HG03571 (cell line): ENCODE results near the gene LMO2.

Source experiments
- ATAC-seq: cut with Tn5 transposase; IDR thresholded peaks from one replicate; pipeline ENCODE4 v1.9.1; 2021; ENCODE audit not compliant: unreplicated experiment

The LMO2 gene

DNA sequence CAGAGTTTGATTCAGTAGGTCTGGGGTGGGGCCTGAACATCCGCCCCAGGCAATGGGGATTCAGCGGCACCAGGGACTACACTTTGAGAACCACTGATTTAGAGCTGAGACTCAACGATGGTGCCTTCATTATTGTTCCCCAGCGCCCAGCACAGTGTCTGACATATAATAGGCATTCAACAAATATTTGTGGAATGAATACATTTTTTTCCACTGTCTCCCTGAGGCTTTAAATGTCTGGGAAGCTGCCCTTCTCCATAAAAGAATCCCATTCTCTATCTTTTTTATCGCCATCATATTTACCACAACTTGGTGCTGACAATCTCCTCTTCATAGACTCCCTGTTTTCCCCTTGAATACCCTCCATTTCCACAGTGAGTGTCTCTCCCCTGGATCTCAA lies 23.6 kb upstream of the LMO2 start:
- ATAC-seq = no peak

DNA sequence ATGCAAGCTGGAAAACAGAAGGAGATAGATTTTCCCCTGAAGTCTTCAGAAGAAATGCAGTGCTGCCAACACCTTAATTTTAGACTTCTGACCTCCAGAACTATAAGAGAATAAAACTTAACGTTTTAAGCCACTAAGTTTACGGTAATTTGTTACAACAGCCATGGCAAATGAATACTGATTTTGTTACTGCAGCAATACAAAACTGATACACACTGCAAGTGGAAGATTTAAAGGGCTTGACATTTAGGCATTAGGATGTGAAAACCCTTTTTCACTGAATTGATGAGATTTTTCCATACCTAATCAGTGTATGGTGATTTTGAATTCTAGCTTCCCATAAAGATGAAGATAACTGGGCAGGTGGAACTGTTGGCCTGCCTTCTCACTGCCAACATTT lies 22.1 kb upstream of the LMO2 start:
- no peak for ATAC-seq

DNA sequence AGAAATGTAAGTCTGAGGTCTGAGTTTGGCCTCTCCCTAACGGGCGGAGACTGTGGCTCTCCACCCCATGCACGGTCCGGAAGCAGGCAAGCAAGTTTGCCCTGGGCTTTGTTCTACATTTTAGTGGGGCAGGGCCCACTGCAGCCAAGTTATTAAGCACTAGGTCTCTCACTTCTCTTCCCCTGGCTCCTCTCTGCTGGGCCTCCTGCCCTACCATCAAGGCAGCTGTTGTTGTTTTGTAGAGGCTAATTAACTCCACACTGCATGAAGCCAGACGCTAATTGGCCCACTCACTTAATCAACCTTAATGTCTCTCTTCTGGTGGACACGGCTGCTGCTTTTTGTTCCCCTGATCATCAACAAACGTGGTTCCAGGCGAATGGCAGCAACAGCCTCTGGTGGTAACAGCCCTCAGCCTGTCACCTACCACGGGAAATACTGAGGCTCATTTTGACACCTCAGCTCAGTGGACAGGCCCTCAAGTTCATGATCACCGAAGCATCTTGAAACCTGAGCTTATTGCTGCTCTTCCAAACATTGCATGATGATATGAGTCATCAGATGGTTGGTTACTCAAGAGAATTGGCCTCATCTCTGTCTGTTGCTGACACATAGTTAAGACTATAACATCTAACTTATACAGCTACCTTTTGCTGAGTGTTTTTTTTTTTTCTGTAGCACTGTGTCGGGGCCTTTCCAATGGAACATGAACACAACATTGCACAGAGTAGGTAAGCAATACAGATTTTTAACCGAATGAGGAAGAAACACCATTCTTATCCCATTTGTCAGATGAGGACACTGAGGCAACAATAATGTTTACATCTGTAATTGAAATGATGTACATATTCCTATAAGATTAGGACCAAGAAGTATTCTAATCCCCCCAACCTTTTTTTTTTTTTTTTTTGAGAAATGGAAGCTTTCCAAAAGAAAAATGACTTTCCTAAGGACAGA lies 20.8 kb upstream of the LMO2 start:
- peak; percentile 83 for ATAC-seq

DNA sequence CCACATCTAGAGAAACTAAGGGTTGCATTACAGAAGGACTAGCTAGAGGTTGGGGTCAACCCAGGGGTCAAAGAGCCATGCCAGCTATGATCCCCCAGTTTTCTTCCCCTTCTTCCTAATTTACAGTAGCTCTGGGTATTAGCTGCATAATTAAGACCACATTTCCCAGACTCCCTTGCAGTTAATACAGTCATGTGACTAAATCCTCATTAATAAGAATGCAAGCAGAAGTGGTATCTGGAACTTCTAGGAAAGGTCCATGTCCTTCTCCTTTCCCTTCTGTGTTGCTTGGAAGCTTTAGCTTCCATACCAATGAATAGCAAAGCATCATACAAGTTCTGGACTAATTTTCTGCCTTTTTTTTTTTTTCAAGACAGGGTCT lies 19.1 kb upstream of the LMO2 start:
- no peak for ATAC-seq

DNA sequence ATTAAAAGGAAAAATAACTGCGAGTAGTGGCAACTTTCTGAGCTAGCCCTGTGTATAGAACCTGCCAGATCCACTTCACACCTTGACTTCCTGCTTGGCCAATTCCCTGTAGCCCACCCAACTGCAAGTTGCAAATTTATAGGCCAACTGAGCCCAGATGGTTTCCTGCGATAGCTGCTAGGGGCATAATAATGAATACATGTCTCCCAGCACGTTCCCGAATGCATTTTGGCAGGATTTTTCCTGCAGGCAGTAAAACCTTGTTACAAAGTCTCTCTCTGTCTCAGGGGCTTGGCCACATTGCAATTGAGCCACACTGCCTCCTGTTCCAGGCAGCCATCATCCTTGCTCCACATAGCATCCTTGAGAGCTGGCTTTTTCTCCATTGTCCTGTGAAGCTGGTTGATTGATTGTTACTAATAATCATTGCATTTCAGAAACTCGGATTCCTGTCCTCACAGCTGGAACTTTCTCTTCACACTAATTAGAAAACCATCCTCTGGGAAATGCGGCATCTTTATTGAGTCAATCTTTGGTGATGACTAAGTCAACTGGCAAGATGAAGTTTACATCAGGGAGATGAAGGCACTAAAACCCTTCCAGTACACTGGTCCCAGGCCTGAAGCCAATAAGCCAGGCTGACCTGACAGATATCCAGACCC lies 18.6 kb upstream of the LMO2 start:
- no peak for ATAC-seq

DNA sequence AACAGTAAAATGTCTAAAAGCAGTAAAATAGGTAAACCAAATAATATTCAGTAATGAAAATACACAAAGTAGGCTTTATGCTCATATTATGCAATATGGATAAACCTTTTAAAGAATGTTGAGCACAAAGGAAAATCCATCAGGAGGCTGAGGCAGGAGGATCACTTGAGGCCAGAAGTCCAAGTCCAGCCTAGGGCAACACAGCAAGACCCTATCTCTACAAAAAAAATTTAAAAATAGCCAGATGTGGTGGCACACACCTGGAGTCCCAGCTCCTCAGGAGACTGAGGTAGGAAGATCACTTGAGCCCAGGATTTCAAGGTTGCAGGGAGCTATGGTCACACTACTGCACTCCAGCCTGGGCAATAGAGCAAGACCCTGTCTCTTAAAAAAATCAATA lies 17.7 kb upstream of the LMO2 start:
- ATAC-seq = no peak

DNA sequence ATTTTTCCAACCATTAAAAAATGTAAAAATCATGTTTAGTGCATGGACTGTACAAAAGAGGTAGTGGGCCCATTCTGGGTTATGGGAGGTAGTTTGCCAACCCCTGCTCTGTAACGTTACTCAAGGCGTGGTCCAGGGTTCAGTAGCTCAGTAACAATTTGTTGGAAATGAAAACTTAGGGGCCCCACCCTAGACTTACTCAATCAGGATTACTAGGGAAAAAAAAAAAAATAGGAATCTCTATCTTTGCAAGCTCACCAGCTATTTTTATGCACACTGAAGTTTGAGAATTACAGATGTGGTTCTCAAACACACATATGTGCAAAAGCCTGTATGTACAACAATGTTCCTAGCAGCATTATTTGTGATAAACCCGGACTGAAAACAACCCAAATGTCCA lies 17.3 kb upstream of the LMO2 start:
- no peak for ATAC-seq

DNA sequence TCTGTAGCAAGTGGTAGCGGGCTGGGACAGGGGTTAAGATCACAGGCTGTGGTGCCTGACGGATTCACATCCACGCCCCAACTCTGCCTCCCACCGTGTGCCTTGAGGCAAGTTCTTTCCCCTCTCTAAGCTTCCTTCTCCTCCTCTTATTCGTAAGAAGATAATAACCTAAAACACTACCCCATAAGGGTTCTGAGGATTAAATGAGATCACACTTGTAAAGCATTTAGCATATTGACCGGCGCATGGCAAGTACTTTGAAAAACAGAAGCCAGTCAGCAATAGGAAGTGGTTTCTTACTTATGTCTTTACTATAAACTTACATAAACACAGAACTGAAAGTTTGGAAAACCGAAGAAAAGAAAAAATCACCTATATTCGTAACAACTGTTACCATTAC lies 15.5 kb upstream of the LMO2 start:
- no peak for ATAC-seq

DNA sequence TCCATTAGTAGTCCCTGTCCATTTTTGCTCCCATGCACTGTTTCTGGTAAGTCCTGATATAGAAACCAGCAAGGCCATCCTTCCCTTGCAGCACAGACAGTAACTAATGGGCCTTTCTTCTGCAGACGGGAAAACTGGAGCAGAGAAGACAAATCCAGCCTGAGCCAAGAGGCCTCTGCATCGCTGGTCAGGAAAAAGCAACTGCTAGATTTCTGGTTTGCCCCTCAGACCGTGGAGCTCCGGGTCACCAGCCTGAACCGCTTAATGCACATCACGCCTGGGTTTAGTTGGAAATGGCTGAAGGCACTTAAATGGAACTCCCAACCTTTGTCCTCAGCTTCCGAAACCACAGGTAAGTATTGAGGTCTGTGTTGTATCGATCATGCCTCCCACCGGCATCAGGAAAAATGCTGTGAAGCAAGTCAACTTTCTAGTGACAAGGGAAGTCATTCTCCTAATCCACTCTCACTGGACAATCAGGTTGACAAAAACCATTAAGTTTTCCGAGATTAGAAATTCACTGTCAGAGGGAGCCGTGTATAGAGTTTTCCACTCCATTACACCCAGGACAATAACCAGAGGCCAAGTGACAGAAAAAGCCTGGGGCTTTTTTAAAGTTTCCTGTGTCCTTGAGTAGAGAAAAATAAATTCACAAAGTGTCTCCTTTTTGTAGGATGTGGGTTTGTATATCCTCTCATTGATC lies 14.8 kb upstream of the LMO2 start:
- no peak for ATAC-seq

DNA sequence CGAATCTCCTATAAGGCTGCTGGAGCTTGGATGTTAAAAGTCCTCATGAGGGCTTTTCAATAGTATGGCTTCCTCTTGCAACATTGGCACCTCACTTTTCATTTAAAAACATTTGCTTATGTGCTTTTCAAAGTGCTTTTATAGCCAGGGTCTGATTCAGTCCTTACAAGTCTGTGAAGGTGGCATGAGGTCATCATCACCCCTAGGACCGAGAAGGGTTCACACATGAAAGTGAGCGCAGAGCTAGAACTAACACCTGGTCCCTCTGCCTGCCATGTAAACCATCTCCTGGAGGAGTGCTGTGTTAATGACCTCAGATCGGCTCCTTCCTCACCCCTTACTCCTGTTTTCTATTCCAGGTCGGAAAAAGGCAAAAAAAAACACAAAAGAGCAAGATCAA lies 12.2 kb upstream of the LMO2 start:
- ATAC-seq = no peak

DNA sequence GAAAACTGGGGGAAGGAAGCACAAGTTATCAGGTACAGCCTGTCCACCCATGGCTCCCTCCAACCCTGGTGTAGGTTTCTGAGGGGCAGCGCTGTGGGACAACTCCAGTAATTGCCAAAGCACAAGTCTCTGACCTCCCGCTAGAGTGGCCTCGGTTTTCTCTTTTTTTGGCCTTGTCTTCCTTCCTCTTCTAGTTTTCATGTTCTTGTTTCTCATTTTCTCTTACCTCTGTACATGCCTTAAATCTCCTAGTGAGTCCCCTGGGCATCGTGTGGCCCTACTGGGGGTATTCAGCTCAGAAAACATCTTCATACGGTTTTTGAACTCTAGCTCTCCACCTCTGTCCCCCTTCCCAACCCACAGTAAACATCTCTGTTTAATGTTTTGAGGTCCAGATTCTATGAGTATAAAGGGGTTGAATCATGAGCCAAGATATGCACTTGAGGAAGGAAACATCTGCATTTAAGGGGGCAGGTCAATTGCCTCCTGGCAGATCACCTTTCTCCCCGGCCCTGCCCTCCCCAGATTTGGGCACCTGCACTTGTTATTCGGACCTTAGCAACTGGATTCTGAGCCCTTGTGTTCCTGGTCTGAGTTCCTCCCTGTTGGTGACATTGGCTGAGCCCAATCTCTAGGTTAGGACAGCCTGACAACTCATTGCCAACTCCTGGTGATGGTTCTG lies 8.4 kb upstream of the LMO2 start:
- no peak for ATAC-seq

DNA sequence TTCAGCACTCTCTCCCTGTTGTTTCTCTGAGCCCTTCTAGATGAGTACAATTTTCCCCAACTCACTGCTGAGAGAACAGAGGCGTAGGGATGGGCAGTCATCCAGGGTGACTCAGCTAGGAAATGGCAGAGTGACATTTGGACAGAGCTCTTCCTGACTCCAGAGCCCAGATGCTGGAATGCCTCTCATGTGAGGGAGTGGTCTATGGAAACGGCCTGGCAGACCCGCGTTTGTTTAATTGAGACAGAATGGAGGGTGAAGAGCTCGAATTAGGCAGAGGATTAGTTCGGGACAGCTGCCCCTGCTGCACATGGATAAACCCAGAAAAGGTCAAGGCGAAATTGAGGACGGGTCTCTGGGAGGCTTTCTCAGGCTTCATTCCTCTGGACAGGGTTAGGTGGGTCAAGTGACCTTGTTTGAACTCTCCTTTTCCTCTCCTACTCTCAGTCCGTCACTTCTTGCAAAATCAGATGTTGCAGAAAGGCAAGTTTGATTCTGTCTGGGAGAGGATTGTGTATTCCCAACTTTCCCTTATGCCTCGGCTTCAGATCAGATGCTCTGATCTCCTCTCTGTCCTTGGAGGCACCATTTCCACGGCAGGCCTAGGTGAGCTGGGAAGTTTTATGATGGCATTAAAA lies 7.6 kb upstream of the LMO2 start:
- no peak for ATAC-seq

DNA sequence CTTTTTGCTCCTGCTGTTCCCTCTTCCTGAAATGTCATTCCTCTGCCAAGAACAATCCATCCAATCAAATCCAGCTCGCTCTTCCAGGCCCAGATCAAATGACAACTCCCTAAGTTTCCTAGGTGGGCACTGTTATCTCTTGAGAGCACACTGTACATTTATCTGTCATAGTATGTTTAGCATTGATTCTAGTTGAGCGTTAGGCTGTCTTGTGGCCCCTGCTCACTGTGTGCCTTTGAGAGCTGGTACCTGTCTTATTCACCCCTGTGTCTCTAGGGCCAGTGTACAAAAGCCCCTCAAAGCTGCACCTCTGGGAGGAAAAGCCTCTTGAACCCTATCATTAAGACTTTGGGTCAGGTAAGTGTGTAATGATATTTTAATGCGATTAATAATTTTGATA lies 7.1 kb upstream of the LMO2 start:
- no peak for ATAC-seq

DNA sequence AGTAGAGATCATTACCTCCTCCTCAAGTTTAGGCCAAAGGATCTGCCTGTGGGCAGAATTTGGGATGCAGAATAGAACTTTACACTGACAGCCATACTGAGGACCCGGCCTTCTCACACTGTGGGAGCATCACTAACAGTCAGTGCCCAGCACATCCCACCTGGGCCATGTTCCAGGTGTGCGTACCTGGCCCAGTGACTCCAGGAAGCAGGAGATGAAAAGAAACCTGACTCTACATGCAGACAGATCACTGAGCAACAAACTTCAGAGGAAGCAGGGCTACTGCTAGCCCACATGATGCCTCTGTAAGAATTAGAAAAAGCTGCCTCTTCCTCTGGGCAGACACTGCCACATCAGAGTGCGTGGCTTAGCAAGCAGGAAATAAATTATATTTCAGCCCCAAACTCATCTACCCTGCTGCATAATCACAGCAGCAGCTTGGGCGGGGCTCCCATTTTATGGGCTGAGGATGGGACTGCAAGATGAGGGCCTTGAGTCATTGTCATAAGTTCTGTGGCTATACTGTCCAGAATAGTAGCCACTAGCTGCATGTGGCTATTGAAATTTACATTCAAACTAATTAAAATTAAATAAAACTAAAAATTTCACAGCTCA lies 6.0 kb upstream of the LMO2 start:
- no peak for ATAC-seq

DNA sequence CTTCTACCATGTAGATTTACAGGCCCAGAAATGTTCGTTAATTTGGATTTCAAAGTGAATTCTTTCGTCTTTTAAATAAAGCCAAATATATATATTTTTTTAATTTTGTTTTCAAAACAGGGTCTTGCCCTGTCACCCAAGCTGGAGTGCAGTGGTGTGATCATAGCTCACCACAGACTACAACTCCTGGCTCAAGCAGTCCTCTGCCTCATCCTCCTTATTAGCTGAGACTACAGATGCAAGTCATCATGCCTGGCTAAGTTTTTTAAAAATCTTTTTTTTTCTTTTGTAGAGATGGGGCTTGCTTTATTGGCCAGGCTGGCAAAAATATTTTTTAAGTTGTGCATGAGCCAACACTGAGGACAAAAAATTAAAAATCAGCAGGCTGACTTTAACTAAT lies 5.0 kb upstream of the LMO2 start:
- no peak for ATAC-seq

DNA sequence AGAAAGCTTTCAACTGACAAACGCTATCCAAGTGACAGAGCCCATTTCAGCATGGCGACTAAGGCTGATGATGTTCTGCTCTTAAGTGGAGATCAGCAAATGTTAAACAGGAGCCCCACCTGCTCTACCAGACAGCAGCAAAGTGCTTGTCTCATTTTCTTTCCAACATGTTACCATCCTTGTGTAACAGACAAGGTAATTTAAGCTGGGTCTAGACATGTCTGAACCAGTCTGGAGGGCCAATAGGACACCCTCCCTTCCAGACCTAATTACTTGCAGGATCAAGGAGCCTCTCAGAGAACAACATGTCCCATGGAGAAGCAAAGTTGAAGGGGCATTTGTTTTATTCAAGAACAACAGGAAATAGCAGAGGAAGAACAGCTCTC lies 3.9 kb upstream of the LMO2 start:
- no peak for ATAC-seq

DNA sequence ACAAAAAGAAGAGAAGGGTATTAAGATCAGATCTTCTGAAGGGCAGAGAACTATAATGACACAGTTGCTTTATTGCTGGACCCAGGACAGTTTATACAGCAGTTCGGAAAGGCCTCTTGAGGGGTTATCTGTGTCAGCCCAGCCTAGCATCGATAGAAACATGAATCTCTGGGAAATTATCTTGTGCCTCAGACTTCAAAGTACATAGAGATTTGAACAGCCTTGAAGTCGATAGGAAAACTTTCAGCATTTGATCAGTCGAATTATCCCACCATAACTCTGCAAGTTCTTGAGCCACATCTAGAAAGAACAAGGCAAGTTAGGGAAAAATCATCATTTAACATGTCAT lies 2.5 kb upstream of the LMO2 start:
- ATAC-seq = no peak

DNA sequence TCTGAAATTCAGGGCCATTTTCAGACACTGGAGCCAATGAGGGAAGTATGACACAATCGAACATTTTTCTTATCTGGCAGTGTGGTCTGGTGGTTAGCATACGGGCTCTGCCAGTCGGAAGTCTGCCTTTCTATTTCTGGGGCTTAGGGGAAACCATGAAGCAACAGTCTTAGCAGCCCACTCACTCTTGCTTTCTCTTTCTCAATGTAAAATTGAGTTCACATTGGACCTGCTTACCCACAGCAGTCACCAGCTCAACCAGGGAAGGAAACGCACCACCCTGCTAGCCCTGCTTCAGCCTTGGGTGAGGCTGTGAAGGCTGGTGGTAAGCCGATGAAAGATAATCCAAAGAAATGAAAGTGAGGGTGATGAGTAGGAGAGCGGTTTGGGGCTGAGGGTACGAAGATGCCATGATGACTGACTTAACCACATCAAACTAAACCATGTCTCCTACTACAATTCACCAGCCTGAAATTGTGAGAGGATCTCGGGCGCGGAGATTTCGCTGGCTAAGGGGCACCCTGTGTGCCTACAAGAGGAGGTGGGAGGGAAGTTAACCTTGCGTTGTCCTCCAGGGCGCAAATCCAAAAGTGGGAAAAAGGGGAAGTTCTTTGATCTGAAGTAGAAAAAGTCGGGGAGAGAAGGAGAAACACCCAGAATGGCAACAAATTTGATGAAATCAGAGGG lies 2.0 kb upstream of the LMO2 start:
- peak; percentile 76 for ATAC-seq

DNA sequence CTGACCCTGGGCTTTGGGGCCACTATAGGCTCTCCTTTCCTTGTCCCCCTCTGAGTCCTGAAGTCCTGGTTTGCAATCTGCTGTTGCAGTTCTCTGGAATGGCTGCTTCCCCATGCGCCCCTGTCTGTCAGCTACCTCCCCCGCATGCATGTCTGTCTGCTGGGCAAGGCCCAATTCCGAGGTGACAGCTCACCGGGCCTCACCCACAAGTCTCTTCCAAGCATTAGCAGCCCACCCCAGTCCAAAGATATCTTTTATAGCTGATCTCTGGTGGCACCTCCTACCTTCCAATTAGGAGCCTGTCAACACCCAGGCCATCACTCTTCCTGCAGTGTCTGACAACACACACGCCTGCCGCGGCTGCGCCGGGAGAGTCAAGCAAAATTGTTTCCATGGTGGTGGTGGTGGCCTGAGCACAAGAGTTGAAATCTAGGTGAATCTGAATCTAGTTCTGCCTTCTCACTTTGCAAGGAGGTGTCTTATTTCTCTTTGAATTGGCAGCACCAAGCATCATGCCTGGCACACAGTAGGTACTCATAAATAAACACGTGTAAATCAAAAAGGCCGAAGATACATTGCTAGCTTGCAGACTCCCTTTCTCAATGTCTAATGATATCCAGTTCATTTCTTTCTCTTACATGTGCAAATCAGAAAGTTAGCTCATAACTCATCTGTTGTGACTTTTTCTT lies 1.2 kb upstream of the LMO2 start:
- no peak for ATAC-seq
